ENCODE data around the gene IP6K3.

DNA sequence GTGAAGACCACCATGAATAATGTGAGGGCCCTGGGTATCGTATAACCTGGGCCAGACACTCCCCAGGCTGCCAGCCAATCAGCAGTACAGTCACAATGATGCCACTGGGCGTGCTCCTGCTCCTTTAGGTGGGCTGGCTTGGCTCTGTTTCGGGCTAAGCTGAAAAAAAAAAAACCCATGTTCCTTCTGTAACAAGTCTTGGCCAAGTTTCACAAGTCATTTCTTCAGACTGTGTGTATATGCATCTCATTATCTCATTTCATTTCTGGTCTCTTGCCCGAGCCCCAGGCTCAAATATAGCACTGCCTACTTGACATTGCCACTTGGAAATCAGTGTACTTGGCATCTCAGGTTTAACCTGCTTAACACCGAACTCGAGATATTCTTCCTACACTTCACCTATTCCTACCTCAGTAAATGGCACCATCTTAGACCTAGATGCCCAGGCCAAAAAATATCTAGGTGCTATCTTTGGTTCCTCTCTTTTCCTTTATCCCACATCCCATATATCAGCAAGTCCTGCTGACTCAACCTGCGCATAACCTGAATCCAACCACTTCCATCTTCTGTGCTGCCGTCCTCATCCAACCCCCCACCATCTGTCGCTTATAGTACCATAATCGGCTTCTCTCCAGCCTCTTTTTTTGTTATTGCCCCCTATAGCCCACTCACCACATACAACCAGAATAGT, 37.0 kb downstream of the IP6K3 start:
- TF ChIP-seq, protein P1, sequence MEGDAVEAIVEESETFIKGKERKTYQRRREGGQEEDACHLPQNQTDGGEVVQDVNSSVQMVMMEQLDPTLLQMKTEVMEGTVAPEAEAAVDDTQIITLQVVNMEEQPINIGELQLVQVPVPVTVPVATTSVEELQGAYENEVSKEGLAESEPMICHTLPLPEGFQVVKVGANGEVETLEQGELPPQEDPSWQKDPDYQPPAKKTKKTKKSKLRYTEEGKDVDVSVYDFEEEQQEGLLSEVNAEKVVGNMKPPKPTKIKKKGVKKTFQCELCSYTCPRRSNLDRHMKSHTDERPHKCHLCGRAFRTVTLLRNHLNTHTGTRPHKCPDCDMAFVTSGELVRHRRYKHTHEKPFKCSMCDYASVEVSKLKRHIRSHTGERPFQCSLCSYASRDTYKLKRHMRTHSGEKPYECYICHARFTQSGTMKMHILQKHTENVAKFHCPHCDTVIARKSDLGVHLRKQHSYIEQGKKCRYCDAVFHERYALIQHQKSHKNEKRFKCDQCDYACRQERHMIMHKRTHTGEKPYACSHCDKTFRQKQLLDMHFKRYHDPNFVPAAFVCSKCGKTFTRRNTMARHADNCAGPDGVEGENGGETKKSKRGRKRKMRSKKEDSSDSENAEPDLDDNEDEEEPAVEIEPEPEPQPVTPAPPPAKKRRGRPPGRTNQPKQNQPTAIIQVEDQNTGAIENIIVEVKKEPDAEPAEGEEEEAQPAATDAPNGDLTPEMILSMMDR (IDR thresholded peaks at IDR 0.05): no peak
- TF ChIP-seq POLR2A (IDR thresholded peaks at IDR 0.05): no peak
